Activated naive CD4-positive, alpha-beta T cell treated with anti-CD3 and anti-CD28 coated beads, Interleukin-2, amount 50 U/mL, for 16 hours (primary cell): ENCODE results near the gene SAMD11.
"Not testable (repeated sequence)": the region's sequence is repeated elsewhere in the genome, so short reads cannot be mapped to it uniquely, and the experiment has no call there.

Experiments
- DNase-seq: peaks from one replicate; pipeline ENCODE4 v3.0.0-alpha.2; 2020

Gene SAMD11

DNA sequence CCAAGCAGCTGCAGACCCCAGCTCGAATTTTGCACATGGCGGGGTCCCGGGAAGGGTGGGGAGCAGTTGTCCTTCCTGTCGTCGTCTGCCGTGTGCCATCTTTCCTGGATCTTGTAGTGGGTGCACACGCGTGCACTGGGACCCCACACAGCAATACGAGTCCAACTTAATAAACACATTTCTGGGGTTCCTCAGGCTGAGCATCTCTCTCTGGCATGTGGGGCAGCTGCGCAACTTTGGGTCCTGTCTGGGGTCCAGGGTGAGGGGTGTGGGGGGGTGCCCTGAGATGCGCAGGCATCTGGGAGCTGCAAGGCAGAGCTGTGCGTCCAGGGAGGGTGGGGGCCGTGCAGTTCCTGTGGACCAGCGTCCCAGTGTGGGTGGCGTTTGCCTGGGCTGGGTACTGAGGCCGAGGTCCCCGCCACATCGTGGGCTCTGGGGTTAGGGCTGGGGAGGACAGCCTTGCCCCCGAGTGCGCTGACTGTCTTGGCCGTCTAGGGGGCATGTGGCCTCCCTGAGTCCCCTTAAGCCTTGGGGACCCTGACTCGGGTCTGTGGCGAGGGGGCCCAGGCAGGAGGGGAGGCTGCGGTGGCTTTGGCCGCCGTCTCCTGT, 41.9 kb downstream of the SAMD11 start:
- no peak for DNase-seq

DNA sequence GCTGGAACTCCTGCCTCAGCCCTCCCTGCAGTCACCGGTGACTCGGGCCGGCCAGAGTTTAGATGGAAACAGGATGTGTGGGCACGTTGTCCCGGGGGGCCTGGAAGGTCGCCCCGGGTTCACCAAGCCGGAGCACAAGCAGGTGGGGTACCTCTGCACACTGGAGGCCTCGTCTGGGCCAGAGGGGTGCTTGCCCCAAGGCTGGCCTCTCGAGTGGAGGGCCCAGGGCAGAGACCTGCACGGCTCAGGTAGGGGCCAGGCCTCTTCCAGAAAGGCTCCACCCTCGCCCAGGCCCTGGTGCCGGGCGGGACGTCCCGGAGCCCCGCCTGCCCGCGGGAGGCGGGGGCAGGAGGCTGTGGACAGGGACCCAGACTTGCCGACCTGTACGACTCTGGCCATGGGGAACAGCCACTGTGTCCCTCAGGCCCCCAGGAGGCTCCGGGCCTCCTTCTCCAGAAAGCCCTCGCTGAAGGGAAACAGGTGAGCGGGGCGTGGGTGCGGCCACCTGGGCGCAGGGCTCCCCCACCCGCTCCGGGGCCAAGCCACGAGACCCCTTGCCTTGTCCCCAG, 42.5 kb downstream of the SAMD11 start, which contains the start of gene PLEKHN1:
Gene PLEKHN1, plus strand, starts transcription at position 348 of the 569 bp plus-strand sequence. Its CDS starts 50 bp downstream, at position 398.
- DNase-seq = no peak

DNA sequence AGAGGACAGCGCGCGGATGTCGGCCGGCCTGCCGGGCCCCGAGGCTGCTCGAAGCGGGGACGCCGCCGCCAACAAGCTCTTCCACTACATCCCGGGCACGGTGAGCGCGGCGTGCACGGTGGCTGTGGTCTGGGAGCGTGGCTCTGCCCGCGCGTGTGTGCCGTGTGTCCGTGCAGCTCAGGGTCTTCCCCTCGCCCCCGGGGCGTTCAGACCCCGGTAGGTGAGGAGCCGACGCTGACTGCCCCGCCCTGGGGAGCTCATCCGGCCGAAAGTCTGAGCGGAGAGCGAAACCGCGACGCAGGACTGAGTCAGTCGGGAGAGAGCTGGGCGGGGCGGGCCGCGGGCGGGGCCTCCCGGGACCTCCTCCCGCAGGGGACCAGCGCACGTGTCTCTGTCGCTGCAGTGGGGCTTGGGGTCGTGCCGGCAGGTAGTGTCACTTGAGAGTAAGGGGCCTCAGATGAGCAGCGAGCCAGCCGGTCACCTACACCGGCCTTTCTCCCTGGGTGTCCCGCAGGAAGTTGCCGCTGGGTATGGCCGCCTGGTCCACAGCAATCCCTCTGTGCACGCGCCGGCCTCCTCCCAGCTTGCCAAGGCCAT, 43.1 kb downstream of the SAMD11 start:
- DNase-seq = peak; percentile 89

DNA sequence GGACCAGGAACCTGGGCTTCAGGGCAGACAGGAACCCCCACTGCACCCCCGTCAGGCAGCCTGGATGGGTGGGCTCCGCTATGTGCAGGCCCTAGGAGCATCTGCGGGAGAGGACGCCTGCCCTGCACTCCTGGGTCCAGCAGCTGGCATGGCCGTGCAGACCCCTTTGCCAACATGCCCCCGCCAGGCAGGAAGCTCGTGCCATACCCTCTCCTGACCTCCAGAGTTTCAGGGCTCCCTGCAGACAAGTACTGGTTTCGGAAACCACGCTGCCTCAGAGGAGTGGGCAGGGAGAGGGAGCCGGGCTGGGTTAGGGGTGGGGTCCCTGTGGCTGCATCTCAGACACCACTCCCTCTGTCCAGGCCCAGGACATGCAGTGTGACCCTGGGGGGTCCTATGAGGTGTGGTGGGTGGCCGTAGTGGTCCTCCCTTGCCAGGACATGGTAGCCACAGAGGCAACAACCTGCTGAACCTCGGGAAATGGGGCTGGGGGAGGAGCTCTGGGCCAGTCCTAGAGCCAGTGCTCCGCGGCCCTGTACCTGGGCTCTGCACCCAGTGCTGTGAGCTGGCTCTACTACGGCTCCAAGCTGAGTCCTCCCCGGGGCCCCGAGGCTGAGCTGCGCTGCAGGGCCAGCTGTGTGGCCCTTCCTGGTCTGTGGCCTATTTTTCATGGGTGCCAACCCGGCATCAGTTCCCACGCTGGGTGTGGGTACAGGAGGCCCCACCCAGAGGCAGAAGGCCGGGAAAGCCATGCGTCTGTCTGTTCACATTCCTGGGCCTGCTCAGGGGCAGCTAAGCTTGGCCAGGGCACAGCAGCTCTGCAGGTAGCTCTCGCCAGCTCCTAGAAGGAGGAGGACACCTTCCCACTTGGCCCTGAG, 44.0 kb downstream of the SAMD11 start:
- DNase-seq = no peak

DNA sequence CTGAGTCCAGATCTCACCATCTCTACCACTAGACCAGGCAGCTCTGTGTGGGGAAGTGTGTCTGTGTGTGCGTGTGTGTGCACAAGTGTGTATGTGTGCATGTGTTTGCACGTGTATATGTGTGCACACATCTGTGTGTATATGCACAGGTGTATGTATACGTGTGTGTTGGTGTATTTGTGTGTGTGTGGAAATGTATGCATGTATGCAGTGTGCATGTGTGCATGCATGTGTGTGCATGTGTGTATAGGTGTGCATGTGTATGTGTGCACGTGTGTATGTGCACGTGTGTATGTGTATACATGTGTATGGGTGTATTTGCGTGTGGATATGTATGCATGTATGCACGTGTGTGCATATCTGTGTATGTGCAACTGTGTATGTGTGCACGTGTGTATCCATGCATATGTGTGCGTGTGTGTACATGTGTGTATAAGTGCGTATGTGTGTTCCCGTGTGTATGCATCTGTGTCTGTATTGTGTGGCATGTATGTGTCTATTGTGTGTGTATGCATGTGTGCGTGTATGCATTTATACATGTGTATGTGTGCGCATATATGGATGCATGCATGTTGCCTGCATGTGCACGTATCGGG, 45.6 kb downstream of the SAMD11 start:
- no peak for DNase-seq

DNA sequence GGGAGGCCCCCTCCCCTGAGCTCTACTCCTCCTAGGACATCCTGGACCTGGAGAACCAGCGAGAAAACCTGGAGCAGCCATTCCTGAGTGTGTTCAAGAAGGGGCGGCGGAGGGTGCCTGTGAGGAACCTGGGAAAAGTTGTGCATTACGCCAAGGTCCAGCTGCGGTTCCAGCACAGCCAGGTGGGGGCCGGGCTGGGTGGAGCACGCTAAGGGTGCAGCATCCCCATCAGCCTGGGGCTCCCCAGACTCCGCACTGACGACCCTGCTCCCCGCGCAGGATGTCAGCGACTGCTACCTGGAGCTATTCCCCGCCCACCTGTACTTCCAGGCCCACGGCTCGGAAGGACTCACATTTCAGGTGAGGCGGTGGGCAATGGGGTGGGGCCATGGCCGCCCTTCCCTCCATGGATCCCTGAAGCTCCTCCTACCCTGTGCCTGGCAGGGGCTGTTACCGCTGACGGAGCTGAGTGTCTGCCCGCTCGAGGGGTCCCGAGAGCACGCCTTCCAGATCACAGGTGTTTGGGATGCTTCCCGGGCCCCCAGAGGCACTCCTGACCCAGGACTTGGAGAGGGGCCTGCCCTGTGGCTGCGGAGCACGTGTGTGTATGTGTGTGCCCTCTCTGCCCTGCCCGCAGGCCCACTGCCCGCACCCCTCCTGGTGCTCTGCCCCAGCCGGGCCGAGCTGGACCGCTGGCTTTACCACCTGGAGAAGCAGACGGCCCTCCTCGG, 46.7 kb downstream of the SAMD11 start:
- no peak for DNase-seq

DNA sequence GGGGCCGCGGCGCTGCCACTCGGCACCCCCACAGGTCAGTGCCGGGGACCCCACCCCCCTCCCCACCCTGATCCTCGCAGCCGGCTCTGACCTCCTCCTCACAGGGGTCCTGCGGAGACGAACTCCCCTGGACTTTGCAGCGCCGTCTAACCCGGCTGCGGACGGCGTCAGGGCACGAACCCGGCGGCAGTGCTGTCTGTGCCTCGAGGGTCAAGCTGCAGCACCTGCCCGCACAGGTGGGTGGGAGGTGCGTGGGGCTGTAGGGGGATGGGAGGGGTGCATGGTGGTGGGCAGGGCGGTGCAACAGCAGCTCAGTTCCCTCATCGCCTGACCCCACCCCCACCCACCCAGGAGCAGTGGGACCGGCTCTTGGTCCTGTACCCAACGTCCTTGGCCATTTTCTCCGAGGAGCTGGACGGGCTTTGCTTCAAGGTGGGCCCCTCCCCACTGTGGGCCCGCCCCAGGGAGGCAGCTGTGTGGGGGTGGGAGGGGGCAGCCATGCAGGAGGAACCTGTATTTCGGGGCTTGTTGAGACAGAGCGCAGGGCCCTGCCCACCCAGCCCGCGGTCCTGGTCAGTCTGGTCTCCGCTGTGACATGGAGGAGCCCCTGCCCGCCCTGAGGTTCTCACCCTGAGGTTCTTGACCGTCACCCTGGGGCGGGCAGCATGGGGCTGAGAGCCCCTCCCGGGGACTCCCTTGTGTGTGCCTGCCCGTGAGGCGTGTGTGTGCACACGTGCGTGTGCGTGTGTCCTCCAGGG, 47.4 kb downstream of the SAMD11 start:
- DNase-seq = no peak

DNA sequence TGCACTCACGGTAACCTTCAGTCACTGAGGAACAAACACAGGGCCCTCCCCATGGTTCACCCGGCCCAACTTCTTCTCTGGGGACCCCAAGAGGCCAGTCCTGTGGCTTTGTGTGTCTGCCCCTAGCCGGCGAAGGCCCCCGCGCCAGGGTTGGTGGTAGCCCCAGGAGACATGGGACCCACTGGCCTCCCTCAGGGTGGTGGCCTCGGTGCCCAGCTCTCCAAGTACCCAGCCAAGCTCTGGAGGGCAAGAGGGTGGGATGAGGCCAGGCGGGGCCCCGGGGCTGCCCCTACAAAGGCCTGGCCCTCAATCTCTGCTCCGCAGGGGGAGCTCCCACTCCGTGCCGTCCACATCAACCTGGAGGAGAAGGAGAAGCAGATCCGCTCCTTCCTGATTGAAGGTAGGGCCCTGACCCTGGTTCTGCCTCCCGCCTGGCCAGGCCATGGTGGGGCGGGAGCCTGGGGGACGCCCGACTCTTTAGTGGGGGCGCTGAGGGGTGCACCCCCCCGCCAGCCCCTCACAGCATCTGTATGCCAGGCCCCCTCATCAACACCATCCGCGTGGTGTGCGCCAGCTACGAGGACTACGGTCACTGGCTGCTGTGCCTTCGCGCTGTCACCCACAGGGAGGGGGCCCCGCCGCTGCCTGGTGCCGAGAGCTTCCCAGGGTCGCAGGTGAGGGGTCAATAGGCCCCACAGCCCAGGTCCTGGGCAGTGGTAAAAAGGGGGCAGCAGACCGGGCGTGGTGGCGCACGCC, 48.2 kb downstream of the SAMD11 start:
- no peak for DNase-seq

DNA sequence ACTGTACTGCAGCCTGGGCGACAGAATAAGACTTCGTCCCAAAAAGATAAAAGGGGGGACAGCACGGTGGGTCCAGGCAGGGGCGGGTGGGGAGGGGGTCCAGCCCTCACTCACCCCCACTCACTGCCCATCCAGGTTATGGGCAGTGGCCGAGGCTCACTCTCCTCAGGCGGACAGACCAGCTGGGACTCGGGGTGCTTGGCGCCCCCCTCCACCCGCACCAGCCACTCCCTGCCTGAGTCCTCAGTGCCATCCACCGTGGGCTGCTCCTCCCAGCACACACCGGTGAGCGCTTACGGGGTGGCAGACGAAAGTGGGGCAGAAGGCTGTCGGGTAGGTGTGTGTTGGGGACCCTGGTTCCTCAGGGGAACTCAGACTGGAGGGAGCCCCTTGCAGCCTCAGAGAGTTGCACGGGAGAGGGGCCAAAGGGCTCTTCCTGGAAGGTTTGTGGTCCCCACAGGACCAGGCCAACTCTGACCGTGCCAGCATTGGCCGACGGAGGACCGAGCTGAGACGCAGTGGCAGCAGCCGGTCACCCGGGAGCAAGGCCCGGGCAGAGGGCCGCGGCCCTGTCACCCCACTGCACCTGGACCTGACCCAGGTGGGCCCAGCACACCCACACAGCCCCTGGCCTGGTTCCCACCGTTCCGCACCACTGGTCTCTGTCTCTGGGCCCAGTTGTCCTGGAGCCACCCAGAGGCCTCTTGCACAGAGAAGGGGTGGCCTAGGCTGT, 49.2 kb downstream of the SAMD11 start:
- no peak for DNase-seq

DNA sequence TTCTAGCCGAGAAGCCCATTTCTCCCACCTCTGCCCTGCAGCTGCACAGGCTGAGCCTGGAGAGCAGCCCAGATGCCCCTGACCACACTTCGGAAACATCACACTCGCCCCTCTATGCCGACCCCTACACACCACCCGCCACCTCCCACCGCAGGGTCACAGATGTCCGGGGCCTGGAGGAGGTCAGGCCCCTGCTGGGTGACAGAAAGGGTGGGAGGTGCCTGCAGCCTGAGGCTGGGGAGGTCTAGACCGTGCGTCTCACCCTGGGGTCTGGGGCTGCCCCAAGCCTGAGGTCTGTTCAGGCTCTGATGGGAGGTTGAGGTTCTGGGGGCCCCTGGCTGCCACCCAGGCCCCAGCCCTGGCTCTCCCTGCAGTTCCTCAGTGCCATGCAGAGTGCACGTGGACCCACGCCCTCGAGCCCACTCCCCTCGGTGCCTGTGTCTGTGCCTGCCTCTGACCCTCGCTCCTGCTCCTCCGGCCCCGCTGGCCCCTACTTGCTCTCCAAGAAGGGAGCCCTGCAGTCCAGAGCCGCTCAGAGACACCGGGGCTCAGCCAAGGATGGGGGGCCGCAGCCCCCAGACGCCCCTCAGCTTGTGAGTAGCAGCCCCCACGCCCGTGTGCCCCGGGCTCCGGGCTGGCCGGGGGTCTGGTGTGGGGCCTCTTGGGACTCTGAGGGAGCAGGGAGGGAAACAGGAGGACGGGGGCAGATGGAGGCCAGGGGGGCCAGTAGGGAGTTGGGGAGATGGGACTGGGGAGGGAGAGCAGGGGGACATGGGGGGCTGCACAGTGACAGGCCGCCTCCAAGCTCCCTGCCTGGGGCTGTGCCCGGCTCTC, 50.0 kb downstream of the SAMD11 start:
- no peak for DNase-seq

DNA sequence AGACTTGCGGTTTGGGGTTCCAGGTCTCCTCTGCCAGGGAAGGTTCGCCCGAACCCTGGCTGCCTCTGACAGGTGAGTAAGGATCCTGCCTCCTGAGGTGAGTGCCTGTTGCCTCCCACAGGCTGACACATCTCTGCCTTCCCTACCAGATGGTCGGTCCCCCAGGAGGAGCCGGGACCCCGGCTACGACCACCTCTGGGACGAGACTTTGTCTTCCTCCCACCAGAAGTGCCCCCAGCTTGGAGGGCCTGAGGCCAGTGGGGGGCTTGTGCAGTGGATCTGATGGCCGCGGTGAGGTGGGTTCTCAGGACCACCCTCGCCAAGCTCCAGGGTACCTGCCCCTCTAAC, 50.5 kb downstream of the SAMD11 start:
- DNase-seq = no peak

DNA sequence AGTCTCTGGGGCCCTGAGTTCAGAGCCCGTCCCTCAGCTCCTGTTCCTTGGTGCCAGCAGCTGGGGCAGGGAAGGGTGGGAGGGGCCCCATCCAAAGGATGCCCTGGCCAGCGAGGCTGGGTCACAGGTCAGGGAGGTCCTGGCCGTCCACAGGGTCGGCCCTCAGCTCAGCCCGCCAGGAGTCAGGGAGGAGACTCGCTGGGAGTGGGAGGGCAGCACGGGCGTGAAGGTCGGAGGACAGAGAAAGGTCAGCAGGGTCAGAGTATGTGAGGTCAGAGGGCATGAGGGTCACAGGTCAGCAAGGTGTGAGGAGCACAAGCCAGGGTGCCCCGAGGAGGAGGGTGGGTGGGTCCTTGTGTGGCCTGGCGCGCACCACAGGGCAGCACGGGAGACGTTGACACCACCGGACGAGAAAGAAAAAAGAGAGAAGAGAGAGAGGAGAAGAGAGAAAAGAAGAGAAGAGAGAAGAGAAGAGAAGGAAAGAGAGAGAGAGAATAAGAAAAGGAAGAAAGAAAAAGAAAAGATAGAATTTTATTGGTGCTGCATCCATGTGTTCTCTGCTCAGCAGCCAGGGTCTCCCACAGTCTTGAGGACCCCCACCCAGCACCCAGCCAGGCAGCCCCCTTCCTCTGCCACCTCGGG, 51.1 kb downstream of the SAMD11 start:
- DNase-seq = no peak

DNA sequence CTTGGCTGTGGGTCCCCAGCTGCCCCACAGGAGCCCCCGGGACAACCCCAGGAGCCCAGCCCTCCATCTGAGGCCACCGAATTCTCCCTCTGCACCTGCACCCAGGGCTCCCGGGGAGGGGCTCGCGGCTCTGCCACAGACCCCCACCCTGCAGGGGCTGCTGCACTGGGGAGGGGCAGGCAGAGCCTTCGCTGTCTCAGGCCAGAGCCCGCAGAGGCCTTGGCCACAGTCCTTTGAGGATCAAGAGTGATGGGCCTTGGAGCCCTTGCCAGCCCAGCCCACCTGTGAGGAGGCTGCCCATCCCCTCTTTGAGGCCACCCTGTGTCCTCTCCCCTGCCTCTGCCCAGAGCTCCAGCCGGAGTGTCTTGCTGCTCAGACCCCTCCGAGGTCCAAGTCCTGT, 51.6 kb downstream of the SAMD11 start:
- no peak for DNase-seq

DNA sequence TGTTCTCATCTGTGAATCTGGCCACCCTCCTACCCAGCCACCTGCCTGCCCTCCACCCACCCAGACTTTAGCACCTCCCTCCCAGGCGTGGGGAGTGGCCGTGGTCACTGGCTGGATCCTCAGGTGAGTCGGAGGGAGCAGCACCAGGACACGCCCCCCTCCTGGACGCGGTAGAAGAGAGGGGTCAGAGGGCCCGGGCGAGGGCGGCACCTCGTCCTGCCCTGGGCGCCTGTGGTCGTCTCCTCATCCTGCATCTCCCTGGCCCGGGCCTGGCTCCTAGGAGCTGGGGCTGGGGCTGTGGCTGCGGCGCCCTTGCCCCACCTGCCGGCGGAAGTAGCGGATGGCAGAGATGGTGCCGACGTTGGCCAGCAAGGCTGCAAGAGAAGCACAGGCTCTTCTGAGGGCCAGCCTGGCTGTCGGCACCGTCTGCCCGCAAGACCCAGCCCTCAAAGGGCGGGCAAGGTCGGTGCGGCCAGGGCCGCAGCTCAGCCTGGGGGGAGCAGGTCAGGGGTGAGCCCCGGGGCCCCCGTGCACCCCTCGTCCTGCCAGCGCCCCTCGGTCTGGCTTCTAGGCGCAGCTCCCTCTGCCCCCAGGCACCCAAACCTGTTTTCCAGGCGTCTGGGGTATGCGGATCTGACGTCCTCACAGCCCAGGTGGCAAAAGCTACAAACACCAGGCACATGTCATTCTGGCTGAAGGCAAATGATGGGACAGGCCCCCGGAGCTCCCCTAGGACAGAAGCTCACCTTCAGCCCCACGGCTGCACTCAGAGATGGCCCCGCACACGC, 52.4 kb downstream of the SAMD11 start:
- peak; percentile 56 for DNase-seq

DNA sequence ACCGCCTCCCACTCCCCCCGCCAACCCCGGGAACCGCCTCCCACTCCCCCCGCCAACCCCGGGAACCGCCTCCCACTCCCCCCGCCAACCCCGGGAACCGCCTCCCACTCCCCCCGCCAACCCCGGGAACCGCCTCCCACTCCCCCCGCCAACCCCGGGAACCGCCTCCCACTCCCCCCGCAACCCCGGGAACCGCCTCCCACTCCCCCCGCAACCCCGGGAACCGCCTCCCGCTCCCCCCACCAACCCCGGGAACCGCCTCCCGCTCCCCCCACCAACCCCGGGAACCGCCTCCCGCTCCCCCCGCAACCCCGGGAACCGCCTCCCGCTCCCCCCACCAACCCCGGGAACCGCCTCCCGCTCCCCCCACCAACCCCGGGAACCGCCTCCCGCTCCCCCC, 53.1 kb downstream of the SAMD11 start:
- not testable (repeated sequence) for DNase-seq

DNA sequence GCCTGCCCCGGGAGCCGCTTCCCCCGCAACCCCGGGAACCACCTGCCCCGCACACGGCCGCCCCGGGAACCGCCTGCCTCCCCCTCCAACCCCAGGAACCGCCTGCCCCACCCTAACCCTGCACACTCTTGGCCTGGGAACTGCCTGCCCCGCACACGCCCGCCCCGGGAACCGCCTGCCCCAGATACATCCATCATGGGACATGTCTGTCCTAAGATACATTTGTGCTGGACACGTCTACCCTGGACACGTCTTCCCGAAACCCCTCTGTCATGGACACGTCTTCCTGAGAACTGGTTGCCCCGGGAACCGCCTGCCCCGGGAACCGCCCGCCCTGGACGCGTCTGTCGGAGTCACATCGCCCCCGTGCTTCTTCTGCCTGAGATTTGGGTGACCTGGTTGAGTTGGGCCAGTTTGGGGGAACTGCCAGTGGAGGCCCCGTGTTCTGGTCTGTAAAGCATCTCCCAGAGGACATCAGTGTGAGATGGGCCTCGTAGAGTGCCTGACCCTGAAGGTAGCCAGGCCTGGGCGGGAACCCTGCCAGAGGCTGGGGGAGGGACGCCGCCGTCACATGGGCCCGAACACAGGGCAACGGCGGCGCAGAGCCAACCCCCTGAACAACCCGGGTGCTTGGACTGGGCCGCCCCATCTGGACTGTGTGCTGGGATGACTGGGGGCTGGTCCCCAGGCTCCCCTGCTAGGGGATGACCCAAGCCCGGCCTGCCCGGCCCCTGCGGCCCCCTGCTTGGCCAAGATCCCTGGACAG, 54.5 kb downstream of the SAMD11 start:
- DNase-seq = no peak
